Subcutaneous adipose tissue (tissue), 4 donors: Measurements from ENCODE around the gene UMODL1. TPM values are rescaled to one million over a fixed set of nuclear protein-coding genes. Genes with fewer than 3 reads are reported as not detected.

Experiments
- CTCF ChIP-seq: fragments of 450-650 bp; IDR thresholded peaks from one replicate; pipeline ENCODE4 v1.5.1; 2016; ENCODE audit warnings: low read depth, mild to moderate bottlenecking, control low read depth, antibody characterized with exemption, moderate library complexity
- total RNA-seq, 4 donors: library from RNA; depleted of rRNA; stranded (reverse); fragments of >200 nt; gene quantifications; one replicate each; pipeline ENCODE4 v1.1.0, GENCODE V29; 2016

The UMODL1 gene
- total RNA-seq, 4 donors from 2014 or later = 0.17 to 0.19 TPM; not detected in 2

GRCh38 chr21:42075686-42076471 is 4.8 kb downstream of the UMODL1 start:
- no peak for TF ChIP-seq CTCF

GRCh38 chr21:42079008-42079938 is 8.2 kb downstream of the UMODL1 start:
- TF ChIP-seq CTCF = no peak

- TF ChIP-seq CTCF = no peak
Measured at GRCh38 chr21:42079939-42080787, 9.0 kb downstream of the UMODL1 start.

GRCh38 chr21:42080788-42081083 is 9.6 kb downstream of the UMODL1 start:
- TF ChIP-seq CTCF = no peak

- TF ChIP-seq CTCF = no peak
Measured at GRCh38 chr21:42081138-42081537, 10.0 kb downstream of the UMODL1 start.

- TF ChIP-seq CTCF = no peak
Measured at GRCh38 chr21:42081931-42082381, 10.8 kb downstream of the UMODL1 start.
